Hypothalamus (tissue), 51 donors: ENCODE measurements around the gene SUGT1.
"Not testable (repeated sequence)": the region's sequence is repeated elsewhere in the genome, so short reads cannot be mapped to it uniquely, and the experiment has no call there.

Source experiments
- DNase-seq, 51 donors: peaks; one replicate each; lab custom pipeline; 2025; lab: John Stamatoyannopoulos, UW

Gene SUGT1

DNA sequence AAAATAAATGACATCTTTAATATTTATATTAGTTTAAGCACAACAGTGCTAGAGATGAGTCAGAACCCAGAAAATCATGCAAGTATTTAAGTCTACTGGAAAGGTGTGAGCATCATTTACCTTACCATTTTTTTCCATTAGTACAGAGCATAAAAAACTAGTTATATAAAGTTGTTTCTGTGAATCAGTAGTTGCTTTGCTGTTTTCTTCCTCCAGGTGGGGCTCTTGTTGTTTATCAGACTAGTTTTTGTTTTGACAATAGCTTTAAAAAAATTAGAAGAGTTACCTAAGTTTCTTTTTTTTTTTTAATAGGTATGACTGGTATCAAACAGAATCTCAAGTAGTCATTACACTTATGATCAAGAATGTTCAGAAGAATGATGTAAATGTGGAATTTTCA lies 12.7 kb downstream of the SUGT1 start:
- DNase-seq: peak in 1 of 51 donors; percentile 10

DNA sequence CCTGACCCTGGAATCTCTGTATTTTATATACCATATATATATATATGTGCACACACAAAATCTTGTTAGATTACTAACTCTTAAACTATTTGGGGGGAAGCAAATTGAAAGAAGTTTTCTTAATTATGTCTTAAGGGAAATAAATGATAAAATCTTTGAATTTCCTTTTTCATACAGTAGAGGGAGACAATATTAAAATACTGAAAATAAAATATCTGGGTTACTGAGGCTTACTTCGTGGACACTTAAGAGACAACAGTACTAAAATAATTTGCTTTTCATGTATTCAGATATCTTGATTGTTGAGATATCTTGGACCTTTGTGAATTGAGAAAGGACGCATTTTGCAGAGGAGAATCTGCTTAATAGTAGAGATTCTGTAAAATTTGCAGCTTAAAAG lies 17.0 kb downstream of the SUGT1 start:
- DNase-seq: no peak

GRCh38 chr13:52670726-52671125 lies 18.1 kb downstream of the SUGT1 start:
- no peak for DNase-seq

GRCh38 chr13:52673465-52673864 lies 20.8 kb downstream of the SUGT1 start:
- no peak for DNase-seq

DNA sequence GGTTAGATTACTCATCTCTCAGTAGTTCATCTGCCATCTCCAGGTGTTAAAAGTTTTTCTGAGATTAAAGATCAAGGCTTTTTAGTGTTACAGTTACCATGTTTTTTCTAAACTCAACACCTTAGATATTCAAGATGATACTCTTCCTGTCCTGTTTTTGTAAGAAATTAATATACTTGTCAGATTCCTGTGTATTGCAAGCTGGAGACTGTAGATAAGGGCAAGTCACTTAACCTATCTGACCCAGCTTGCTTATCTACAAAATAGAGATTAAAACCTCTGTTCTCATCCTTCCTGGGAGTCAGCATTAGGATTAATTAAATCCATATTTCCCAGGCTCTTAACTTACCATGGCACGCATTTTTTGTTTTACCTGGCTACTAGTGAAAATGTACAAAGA lies 25.2 kb downstream of the SUGT1 start:
- DNase-seq: no peak

DNA sequence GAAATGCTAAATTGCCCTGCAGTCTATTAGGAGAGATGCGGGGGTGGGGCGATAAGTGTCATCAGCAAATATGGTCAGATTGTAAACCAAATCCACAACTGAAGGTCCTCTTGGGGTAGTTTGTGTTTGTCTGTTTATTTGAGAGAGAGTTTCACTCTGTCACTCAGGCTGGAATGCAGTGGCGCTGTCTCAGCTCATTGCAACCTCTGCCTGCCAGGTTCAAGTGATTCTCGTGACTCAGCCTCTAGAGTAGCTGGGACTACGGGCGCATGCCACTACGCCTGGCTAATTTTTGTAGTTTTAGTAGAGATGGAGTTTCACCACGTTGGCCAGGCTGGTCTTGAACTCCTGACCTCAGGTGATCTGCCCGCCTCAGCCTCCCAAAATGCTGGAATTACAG lies 33.2 kb downstream of the SUGT1 start:
- not testable (repeated sequence) for DNase-seq

DNA sequence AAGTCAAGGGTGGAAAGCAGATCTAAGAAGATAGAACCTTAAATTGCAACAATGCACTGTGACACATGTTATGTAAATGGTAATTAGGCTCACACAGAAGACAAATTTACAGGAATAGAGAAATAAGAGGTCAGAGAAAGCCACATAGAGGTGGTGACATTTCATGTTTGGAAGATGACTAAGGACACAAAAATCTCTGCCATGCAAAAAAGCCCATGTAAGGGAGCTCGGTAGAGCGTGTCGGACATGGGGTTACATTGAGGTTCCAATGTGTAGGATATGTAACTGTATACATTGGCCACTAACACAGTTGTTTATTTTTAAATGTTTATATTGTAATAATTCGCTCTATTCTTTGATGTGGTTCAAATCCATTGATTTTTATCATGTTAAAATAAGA lies 33.7 kb downstream of the SUGT1 start:
- no peak for DNase-seq

DNA sequence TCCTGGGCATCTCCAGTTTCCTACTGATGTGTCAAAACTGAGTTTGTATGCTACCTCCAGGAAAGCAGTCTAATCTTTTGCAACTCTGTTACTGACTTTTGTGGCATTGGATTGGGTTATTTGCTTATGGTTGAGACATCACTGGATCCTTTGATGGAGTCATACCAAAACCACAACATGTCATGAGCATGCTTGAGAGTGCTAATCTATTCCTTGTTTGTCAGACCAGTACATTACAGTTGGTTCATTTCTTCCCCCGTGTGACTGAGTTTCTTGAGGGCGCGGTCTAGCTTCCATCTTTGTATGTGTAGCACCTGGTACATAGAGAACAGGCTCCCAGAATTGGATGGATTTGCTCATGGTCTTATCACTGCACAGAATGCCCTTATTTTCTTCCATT lies 43.2 kb downstream of the SUGT1 start:
- DNase-seq: no peak

DNA sequence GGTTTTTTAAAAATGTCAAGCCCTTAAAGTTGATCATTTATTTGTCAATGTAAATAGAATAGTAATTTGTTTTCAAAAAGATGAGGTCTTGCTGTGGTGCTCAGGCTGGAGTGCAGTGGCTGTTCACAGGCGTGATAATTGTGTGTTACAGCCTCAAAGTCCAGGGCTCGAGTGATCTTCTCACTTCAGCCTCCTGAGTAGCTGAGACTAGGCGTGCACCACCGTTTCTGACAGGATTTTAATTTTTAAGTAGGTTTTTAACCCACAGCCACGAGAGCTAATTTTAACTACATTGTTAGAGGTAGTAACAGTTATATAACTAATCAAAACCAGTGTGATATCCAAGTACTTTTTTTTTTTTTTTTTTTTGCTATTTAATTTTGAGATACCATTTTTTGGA lies 43.9 kb downstream of the SUGT1 start:
- peak in 1 of 51 donors; percentile 13 for DNase-seq

GRCh38 chr13:52701728-52702465 lies 49.3 kb downstream of the SUGT1 start:
- DNase-seq: no peak

- DNase-seq: no peak
Observed at GRCh38 chr13:52703482-52703881, 50.8 kb downstream of the SUGT1 start.

DNA sequence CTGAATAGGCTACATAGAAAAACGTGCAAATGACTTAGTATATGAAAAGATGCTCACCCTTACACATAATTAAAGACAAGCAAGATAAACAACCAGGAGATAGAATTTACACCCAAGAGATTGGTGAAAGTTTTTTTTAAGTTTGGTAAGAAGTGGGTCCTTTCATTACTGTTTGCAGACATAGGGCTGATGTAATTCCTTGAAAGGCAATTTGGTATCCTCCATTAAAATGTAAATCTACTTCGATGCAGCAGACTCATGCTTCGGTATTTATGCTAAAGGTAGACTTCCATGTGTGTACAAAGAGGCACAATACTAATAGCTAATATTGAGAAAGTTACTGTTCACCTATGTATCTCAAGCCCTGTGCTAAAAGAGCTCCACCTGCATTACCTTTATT lies 53.4 kb downstream of the SUGT1 start:
- no peak for DNase-seq

- DNase-seq: no peak
Observed at GRCh38 chr13:52707375-52707774, 54.7 kb downstream of the SUGT1 start.

GRCh38 chr13:52708266-52708665 lies 55.6 kb downstream of the SUGT1 start:
- DNase-seq: not testable (repeated sequence)

- DNase-seq: no peak
Observed at GRCh38 chr13:52711286-52711685, 58.6 kb downstream of the SUGT1 start.

DNA sequence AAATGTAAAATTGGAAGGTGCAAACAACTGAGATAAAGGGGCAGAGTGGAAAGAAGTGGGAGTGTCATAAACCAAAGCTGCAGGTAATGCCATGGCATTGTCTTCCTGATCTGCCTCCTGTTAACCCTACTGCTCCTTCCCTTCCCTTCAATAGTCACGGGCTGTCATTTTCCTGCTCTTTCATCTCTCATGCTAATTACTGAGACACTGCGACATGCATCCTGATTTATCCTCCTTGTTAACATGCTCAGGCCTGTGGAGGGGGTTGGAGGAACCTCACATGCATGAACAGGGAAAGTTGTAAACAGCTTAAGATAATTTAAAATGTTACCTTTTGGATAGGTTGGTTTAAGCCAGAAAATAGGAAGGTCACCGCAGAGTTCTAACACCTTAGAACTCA lies 59.7 kb downstream of the SUGT1 start:
- DNase-seq: no peak

- DNase-seq: peak in 15 of 51 donors; percentile 0 to 27 (median 10)
Observed at GRCh38 chr13:52713894-52714293, 61.3 kb downstream of the SUGT1 start.

DNA sequence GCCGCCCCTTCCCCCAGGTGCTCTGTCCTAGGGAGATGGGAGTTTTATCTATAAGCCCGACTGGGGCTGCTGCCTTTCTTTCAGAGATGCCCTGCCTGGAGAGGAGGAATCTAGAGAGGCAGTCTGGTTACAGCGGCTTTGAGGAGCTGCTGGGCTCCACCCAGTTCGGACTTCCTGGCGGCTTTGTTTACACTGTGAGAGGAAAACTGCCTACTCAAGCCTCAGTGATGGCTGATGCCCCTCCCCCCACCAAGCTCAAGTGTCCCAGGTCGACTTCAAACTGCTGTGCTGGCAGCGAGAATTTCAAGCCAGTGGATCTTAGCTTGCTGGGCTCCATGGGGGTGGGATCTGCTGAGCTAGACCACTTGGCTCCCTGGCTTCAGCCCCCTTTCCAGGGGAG lies 68.3 kb downstream of the SUGT1 start:
- not testable (repeated sequence) for DNase-seq

- DNase-seq: not testable (repeated sequence)
Observed at GRCh38 chr13:52721356-52721755, 68.7 kb downstream of the SUGT1 start.

DNA sequence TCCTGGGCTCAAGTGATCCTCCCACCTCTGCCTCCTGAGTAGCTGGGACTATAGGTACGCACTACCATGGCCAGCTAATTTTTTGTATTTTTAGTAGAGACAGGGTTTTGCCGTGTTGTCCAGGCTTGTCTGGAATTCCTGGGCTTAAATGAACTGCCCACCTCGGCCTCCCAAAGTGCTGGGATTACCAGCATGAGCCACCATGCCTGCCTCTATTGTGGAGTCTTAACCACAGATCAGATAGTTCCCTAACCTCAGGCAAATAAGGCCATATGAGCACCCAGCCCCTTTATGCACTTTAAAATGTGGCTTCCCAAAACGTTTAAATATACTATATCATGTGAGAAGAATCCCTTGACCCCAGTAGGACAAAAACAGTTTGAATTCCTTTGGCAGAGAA lies 70.5 kb downstream of the SUGT1 start:
- DNase-seq: no peak

- no peak for DNase-seq
Observed at GRCh38 chr13:52725302-52725701, 72.7 kb downstream of the SUGT1 start.

DNA sequence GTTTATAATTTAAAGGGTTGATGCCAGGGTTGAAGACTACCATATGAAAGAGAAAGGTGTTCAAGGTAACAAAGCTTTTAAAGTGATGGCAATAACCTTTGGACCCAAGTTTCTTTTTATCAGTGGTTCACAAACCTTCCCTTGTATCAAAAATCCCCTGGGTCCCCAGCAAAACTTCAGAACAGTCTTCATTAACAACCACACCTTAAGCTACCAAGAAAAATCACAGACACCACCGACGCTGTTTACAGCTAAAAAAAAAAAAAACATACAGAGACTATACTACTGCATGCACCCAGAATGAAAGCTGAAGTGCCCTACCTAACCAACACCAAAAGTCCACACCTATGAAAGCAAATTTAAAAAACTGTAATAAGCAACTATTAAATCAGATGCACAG lies 73.6 kb downstream of the SUGT1 start:
- no peak for DNase-seq

GRCh38 chr13:52734075-52734623 lies 81.5 kb downstream of the SUGT1 start:
- DNase-seq: no peak
